ENCODE measurements around the gene PNPO. TPM values are rescaled to one million over a fixed set of nuclear protein-coding genes. Genes with fewer than 3 reads are reported as not detected.

Gene PNPO
- total and polyA plus RNA-seq, 4 donors = 27.8 to 102 (median 51.3) TPM

DNA sequence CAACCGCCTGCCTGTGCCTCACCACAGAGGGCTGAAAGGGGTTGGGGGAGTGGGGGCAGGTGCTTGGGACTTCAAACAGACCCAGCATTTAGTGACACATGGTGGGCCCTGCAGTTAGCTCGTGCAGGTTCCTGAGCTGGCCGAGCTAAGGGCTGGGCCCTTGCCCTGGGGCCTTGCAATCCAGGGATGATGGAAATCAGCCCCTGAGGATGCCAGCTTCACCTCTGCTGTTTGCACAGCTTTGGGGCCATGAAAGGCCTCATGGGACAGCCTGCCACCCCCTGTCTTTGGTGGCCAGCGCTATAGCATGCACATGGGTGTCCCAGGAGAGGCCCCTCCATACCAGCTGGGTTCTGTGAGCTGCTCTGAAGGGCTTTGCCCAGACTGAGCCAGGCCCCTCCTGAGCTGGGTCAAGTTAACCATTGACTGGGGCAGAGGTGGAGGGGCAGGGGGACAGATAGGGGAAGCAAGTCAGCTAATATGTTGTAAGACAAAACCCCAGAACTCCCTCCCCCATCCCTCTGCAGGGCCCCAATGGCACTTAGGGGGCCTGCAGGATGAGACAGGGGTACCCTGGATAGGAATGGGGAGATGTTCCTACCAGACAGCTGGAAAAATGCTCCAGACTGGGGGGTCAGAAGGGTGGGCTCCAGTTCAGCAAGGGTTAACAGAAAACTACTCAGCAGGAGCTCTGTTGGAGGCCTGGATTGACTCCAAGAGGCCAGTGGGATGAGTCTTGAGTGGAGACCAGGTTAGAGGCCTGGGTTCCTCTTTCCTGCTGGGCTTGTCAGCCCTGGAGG lies 15.6 kb downstream of the PNPO start:
- DNase-seq (ENCODE audit: low spot score) = peak; percentile 51
- Histone ChIP-seq H3K4me3 (ENCODE audit: low read depth in 1 of 3, low read length in 3 of 3) (no peak overlapping the region), H3K36me3 (ENCODE audit: control insufficient read depth in 4 of 4, insufficient read depth in 3 of 4, low read depth in 1 of 4, low read length in 3 of 4) (no peaks in the 10 kb centered on the region), H3K27ac (ENCODE audit: low read depth in 1 of 2, low read length in 2 of 2) (peak overlapping the region in 1 of 2 donors; percentile 0), H3K4me1 (ENCODE audit: control insufficient read depth in 4 of 4, insufficient read depth in 4 of 4, low read length in 3 of 4) (peaks cover 13 to 38% (median 28%) of the 10 kb centered on the region in 4 donors), H3K27me3 (ENCODE audit: control insufficient read depth in 4 of 4, insufficient read depth in 4 of 4, low read length in 3 of 4) (no peaks in the 10 kb centered on the region), H3K9ac (ENCODE audit: low read depth in 1 of 2, low read length in 2 of 2) (no peak overlapping the region), H3K9me3 (ENCODE audit: control insufficient read depth in 4 of 4, low read length in 3 of 4) (no peaks in the 10 kb centered on the region)
- TF ChIP-seq YY1 (IDR thresholded peaks at IDR 0.05) (no peak), NR2F2 (IDR thresholded peaks at IDR 0.05) (no peak), GABPA (IDR thresholded peaks at IDR 0.05 in 1 of 2, conservative IDR thresholded peaks at IDR 0.05 in 1 of 2) (no peak), EGR1 (IDR thresholded peaks at IDR 0.05; ENCODE audit: low read depth in 2 of 2) (no peak), HNF4G (IDR thresholded peaks at IDR 0.05) (no peak), FOXA2 (IDR thresholded peaks at IDR 0.05) (no peak), RXRA (IDR thresholded peaks at IDR 0.05) (no peak), FOXA1 (IDR thresholded peaks at IDR 0.05) (no peak)
- TF ChIP-seq, protein P1, sequence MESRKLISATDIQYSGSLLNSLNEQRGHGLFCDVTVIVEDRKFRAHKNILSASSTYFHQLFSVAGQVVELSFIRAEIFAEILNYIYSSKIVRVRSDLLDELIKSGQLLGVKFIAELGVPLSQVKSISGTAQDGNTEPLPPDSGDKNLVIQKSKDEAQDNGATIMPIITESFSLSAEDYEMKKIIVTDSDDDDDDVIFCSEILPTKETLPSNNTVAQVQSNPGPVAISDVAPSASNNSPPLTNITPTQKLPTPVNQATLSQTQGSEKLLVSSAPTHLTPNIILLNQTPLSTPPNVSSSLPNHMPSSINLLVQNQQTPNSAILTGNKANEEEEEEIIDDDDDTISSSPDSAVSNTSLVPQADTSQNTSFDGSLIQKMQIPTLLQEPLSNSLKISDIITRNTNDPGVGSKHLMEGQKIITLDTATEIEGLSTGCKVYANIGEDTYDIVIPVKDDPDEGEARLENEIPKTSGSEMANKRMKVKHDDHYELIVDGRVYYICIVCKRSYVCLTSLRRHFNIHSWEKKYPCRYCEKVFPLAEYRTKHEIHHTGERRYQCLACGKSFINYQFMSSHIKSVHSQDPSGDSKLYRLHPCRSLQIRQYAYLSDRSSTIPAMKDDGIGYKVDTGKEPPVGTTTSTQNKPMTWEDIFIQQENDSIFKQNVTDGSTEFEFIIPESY (IDR thresholded peaks at IDR 0.05) = no peak
- TF ChIP-seq, protein P2, sequence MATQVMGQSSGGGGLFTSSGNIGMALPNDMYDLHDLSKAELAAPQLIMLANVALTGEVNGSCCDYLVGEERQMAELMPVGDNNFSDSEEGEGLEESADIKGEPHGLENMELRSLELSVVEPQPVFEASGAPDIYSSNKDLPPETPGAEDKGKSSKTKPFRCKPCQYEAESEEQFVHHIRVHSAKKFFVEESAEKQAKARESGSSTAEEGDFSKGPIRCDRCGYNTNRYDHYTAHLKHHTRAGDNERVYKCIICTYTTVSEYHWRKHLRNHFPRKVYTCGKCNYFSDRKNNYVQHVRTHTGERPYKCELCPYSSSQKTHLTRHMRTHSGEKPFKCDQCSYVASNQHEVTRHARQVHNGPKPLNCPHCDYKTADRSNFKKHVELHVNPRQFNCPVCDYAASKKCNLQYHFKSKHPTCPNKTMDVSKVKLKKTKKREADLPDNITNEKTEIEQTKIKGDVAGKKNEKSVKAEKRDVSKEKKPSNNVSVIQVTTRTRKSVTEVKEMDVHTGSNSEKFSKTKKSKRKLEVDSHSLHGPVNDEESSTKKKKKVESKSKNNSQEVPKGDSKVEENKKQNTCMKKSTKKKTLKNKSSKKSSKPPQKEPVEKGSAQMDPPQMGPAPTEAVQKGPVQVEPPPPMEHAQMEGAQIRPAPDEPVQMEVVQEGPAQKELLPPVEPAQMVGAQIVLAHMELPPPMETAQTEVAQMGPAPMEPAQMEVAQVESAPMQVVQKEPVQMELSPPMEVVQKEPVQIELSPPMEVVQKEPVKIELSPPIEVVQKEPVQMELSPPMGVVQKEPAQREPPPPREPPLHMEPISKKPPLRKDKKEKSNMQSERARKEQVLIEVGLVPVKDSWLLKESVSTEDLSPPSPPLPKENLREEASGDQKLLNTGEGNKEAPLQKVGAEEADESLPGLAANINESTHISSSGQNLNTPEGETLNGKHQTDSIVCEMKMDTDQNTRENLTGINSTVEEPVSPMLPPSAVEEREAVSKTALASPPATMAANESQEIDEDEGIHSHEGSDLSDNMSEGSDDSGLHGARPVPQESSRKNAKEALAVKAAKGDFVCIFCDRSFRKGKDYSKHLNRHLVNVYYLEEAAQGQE (IDR thresholded peaks at IDR 0.05) = no peak
- TF ChIP-seq, protein P3, sequence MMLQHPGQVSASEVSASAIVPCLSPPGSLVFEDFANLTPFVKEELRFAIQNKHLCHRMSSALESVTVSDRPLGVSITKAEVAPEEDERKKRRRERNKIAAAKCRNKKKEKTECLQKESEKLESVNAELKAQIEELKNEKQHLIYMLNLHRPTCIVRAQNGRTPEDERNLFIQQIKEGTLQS (IDR thresholded peaks at IDR 0.05) = no peak
- TF ChIP-seq, protein P4, sequence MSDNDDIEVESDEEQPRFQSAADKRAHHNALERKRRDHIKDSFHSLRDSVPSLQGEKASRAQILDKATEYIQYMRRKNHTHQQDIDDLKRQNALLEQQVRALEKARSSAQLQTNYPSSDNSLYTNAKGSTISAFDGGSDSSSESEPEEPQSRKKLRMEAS (IDR thresholded peaks at IDR 0.05) = no peak
- WGBS = 53% methylated on average over 4 of the region's 4 CpGs

DNA sequence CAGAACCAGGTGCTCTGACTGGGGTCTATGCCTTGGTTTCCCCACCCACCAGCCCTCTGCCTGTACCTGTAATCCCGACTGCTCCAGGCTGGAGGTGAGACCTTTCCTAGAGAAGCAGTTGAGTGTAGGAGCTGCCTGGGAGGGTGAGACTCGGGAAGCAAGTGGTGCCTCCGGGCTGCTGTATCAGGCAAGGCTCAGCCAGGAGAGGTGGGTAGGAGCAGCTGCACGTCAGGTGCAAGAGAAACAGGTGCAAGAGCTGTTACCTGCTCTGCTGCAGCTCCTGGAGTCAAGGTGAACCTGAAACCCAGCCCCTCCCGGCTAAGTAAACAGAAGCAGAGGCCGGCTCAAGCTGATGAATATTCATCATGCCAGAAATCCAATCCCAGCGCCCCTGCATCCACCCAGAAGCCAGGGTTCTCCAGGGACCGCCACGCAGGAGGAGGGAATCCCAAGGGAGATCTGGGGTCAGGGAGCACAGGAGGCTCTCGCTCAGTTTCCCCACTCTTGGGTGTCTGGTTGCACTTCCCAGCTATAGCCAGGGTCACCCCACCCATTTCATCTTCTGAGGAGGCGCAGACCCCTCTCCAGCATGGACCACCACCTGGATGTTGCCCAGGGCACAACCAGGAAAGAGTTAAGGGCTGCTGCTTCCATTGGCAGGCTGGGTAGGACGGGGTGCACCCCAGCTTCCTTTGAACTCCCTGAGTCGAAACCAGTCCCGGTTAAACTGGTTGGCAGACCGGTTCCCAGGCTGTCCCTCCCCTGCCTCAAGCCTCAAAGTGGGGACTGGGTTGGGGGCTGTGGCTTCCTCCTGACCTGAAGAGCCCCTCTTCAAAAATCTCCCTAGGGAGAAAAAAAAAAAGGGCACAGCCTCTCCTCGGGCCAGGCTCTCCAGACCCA lies 16.5 kb downstream of the PNPO start, which contains the start of gene PRR15L:
PRR15L (minus strand) TSS at position 293 of the 900 bp plus-strand sequence. CDS start 4,649 bp downstream, outside the sequence.
- DNase-seq (ENCODE audit: low spot score) = no peak
- H3K36me3 ChIP-seq (ENCODE audit: control insufficient read depth in 4 of 4, insufficient read depth in 3 of 4, low read depth in 1 of 4, low read length in 3 of 4) = no peaks in the 10 kb centered on the region
- 56% methylated on average over 16 of the region's 16 CpGs for WGBS
- peaks cover 13 to 33% (median 24%) of the 10 kb centered on the region in 4 donors for H3K4me1 ChIP-seq (ENCODE audit: control insufficient read depth in 4 of 4, insufficient read depth in 4 of 4, low read length in 3 of 4)
- no peak for TF ChIP-seq NR2F2 (IDR thresholded peaks at IDR 0.05)
- no peak for TF ChIP-seq FOXA2 (IDR thresholded peaks at IDR 0.05)
- TF ChIP-seq YY1 (IDR thresholded peaks at IDR 0.05) = no peak
- TF ChIP-seq, protein P4 (IDR thresholded peaks at IDR 0.05) = no peak
- TF ChIP-seq JUND (IDR thresholded peaks at IDR 0.05) = no peak
- no peaks in the 10 kb centered on the region for H3K9me3 ChIP-seq (ENCODE audit: control insufficient read depth in 4 of 4, low read length in 3 of 4)
- no peaks in the 10 kb centered on the region for H3K27me3 ChIP-seq (ENCODE audit: control insufficient read depth in 4 of 4, insufficient read depth in 4 of 4, low read length in 3 of 4)
- no peak within 1 kb of the TSS for H3K4me3 ChIP-seq (ENCODE audit: low read depth in 1 of 3, low read length in 3 of 3)
- H3K9ac ChIP-seq (ENCODE audit: low read depth in 1 of 2, low read length in 2 of 2) = no peak within 1 kb of the TSS
- H3K27ac ChIP-seq (ENCODE audit: low read depth in 1 of 2, low read length in 2 of 2) = peak within 1 kb of the TSS in 1 of 2 donors; percentile 0
